LNCAP (cell line): ENCODE results near the gene CDRT4.

Experiments used
- TF ChIP-seq, protein P1 (sequence below): fragments of 450-650 bp; IDR thresholded peaks from 2 replicates; pipeline ENCODE4 v1.5.1; 2017; ENCODE audit warnings: mild to moderate bottlenecking

The CDRT4 gene

GRCh38 chr17:15467592-15467991 lies at the start of gene CDRT4:
Gene CDRT4, minus strand, starts transcription at chr17:15467621. Its CDS starts 27,383 bp downstream, at chr17:15440238.
- TF ChIP-seq, protein P1, sequence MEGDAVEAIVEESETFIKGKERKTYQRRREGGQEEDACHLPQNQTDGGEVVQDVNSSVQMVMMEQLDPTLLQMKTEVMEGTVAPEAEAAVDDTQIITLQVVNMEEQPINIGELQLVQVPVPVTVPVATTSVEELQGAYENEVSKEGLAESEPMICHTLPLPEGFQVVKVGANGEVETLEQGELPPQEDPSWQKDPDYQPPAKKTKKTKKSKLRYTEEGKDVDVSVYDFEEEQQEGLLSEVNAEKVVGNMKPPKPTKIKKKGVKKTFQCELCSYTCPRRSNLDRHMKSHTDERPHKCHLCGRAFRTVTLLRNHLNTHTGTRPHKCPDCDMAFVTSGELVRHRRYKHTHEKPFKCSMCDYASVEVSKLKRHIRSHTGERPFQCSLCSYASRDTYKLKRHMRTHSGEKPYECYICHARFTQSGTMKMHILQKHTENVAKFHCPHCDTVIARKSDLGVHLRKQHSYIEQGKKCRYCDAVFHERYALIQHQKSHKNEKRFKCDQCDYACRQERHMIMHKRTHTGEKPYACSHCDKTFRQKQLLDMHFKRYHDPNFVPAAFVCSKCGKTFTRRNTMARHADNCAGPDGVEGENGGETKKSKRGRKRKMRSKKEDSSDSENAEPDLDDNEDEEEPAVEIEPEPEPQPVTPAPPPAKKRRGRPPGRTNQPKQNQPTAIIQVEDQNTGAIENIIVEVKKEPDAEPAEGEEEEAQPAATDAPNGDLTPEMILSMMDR: no peak

GRCh38 chr17:15516150-15516549 lies 48.7 kb upstream of the CDRT4 start:
- TF ChIP-seq, protein P1: no peak

- TF ChIP-seq, protein P1: no peak
Observed at GRCh38 chr17:15514469-15514868, 47.0 kb upstream of the CDRT4 start.

- TF ChIP-seq, protein P1: no peak
Observed at GRCh38 chr17:15513856-15514459, 46.5 kb upstream of the CDRT4 start.

- TF ChIP-seq, protein P1: no peak
Observed at GRCh38 chr17:15513058-15513791, 45.8 kb upstream of the CDRT4 start.

- TF ChIP-seq, protein P1: no peak
Observed at GRCh38 chr17:15512071-15512709, 44.8 kb upstream of the CDRT4 start.

DNA sequence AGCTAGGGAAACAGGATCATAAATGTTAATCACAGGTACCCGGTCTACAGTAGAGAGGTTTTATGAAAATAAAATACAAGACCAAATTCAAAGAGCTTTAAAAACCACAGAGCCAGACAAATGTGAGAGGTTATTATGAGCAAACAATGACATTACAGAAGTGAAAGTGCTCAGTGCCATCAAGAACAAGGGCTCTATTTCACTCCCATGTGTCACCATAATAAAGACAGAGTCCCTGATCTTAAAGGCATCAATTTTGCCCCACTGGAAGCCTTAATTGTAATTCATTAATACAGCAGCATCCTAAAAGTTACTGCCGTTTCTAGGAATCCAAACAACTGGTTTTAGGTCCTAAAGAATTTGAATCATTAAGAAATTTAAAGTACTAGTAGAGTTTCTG lies 43.7 kb upstream of the CDRT4 start:
- TF ChIP-seq, protein P1: no peak
